ENCODE measurements around the gene KRT38. TPM values are rescaled to one million over a fixed set of nuclear protein-coding genes. Genes with fewer than 3 reads are reported as not detected.

The KRT38 gene
- polyA plus RNA-seq, 1 of the 3 experiments (the other 2 are of a cell fraction) = not detected

DNA sequence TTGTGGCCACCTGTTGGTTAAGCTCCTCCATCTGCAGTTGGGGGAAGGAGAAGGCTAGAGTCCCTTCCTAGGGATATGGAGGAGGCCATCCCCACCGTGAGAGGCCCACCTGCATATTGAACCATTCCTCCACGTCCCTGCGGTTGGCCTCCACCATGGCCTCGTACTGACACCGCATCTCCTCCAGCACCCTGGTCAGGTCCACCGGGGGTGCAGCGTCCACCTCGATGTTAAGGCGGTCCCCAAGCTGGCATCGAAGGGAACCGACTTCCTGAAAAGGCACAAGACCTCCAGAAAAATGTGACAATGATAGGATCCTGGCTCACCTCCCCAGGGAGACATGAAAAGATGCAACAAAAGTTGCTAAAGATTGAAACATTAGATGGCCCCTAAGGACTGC is 23.4 kb upstream of the KRT38 start:
- H3K27me3 ChIP-seq (ENCODE audit: insufficient read depth) = no peaks in the 10 kb centered on the region
- no peak for TF ChIP-seq ELF1 (IDR thresholded peaks at IDR 0.05)
- TF ChIP-seq, protein P1, sequence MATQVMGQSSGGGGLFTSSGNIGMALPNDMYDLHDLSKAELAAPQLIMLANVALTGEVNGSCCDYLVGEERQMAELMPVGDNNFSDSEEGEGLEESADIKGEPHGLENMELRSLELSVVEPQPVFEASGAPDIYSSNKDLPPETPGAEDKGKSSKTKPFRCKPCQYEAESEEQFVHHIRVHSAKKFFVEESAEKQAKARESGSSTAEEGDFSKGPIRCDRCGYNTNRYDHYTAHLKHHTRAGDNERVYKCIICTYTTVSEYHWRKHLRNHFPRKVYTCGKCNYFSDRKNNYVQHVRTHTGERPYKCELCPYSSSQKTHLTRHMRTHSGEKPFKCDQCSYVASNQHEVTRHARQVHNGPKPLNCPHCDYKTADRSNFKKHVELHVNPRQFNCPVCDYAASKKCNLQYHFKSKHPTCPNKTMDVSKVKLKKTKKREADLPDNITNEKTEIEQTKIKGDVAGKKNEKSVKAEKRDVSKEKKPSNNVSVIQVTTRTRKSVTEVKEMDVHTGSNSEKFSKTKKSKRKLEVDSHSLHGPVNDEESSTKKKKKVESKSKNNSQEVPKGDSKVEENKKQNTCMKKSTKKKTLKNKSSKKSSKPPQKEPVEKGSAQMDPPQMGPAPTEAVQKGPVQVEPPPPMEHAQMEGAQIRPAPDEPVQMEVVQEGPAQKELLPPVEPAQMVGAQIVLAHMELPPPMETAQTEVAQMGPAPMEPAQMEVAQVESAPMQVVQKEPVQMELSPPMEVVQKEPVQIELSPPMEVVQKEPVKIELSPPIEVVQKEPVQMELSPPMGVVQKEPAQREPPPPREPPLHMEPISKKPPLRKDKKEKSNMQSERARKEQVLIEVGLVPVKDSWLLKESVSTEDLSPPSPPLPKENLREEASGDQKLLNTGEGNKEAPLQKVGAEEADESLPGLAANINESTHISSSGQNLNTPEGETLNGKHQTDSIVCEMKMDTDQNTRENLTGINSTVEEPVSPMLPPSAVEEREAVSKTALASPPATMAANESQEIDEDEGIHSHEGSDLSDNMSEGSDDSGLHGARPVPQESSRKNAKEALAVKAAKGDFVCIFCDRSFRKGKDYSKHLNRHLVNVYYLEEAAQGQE (IDR thresholded peaks at IDR 0.05; ENCODE audit: low read depth, low read length) = peak; percentile 43; the same call in 1 of the 2 replicates
- 80% methylated on average over 10 of the region's 11 CpGs for WGBS (ENCODE audit: low lambda C conversion rate)
- no peak overlapping the region for H3K27ac ChIP-seq (ENCODE audit: low read depth in 2 of 2, low read length in 1 of 2)
- no peaks in the 10 kb centered on the region for H3K79me2 ChIP-seq (ENCODE audit: insufficient read depth)
- ChIA-PET CTCF (interaction anchor here (1.2 to 1.9 kb wide), 3 partner anchors 84 to 185 kb away, joined by 3 to 7 read pairs (median 5); no protein-coding TSS in a partner anchor), POLR2A (no interaction called here)
- no peaks in the 10 kb centered on the region for H3K9me2 ChIP-seq
- no peak overlapping the region for H2AFZ ChIP-seq (ENCODE audit: low read depth)
- peaks cover 11 to 17% of the 10 kb centered on the region in 2 experiments; a peak in 2 of 4 replicates for H3K4me1 ChIP-seq (ENCODE audit: control insufficient read depth in 1 of 2, insufficient read depth in 2 of 2, low read depth in 1 of 2, low read length in 1 of 2)
- H3K4me3 ChIP-seq (ENCODE audit: low read depth in 2 of 2, low read length in 1 of 2) = no peak overlapping the region
- no peaks in the 10 kb centered on the region for H4K20me1 ChIP-seq (ENCODE audit: insufficient read depth)
- H3K36me3 ChIP-seq (replicated peaks in 1 of 2; ENCODE audit: control insufficient read depth in 1 of 2, insufficient read depth in 2 of 2, low read length in 1 of 2) = no peaks in the 10 kb centered on the region
- H3K9ac ChIP-seq = no peak overlapping the region
- no peaks in the 10 kb centered on the region for H3F3A ChIP-seq (replicated peaks; ENCODE audit: insufficient read depth)
- DNase-seq = no peak
- H3K9me3 ChIP-seq = no peaks in the 10 kb centered on the region
- H3K4me2 ChIP-seq = no peak overlapping the region

DNA sequence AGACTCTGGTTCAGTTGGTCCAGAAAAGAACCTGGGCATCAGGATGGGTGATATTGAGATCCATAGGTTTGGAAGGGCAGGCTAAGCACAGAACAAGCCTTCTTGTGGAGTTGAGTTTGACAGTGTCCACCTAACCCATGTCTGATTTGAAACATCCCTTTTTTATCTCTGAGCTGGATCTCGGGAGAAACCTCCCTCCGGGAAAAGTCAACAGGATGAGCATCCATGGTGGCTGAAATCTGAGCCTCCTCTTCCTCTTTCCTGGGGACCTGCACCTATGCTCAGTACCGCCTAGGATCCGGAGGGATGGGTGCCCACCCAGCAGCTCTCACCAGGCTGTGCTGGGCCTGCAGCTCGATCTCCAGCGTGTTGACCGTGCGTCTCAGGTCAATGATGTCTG is 23.0 kb upstream of the KRT38 start:
- 71% methylated on average over 2 of the region's 8 CpGs for WGBS (ENCODE audit: low lambda C conversion rate)
- CTCF ChIA-PET = interaction anchor here (1.2 to 1.9 kb wide), 3 partner anchors 85 to 185 kb away, joined by 3 to 7 read pairs (median 5); no protein-coding TSS in a partner anchor

DNA sequence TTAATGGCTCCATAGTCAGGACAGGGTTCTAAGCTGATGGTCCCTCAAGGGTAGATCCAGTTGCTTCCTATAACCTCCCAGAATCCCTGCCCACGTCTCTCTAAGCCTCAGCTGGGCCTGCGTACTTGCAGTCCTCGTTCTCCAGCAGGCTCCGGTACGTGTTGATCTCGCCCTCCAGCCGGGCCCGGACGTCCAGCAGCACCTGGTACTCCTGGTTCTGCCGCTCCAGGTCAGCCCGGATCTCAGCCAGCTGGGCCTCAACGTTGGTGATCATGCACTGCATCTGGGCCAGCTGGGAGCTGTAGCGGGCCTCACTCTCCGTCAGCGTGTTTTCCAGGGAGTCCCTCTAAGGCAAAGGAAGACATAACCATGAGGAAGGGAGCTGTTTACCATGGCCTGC is 21.9 kb upstream of the KRT38 start:
- ChIA-PET CTCF (interaction anchor here (1.9 kb wide), 1 partner anchor 186 kb away, joined by 5 read pairs; no protein-coding TSS in a partner anchor), POLR2A (no interaction called here)
- no peak overlapping the region for H3K27ac ChIP-seq (ENCODE audit: low read depth in 2 of 2, low read length in 1 of 2)
- no peaks in the 10 kb centered on the region for H3F3A ChIP-seq (replicated peaks; ENCODE audit: insufficient read depth)
- no peaks in the 10 kb centered on the region for H3K27me3 ChIP-seq (ENCODE audit: insufficient read depth)
- no peak for DNase-seq
- WGBS (ENCODE audit: low lambda C conversion rate) = 81% methylated on average over 14 of the region's 15 CpGs
- no peak overlapping the region for H3K9ac ChIP-seq
- no peak overlapping the region for H3K4me3 ChIP-seq (ENCODE audit: low read depth in 2 of 2, low read length in 1 of 2)
- no peaks in the 10 kb centered on the region for H3K36me3 ChIP-seq (replicated peaks in 1 of 2; ENCODE audit: control insufficient read depth in 1 of 2, insufficient read depth in 2 of 2, low read length in 1 of 2)
- no peaks in the 10 kb centered on the region for H3K79me2 ChIP-seq (ENCODE audit: insufficient read depth)
- H3K9me3 ChIP-seq = no peaks in the 10 kb centered on the region
- no peaks in the 10 kb centered on the region for H3K9me2 ChIP-seq
- no peaks in the 10 kb centered on the region for H4K20me1 ChIP-seq (ENCODE audit: insufficient read depth)
- H2AFZ ChIP-seq (ENCODE audit: low read depth) = no peak overlapping the region
- peaks cover 11 to 17% of the 10 kb centered on the region in 2 experiments; a peak in 2 of 4 replicates for H3K4me1 ChIP-seq (ENCODE audit: control insufficient read depth in 1 of 2, insufficient read depth in 2 of 2, low read depth in 1 of 2, low read length in 1 of 2)
- no peak overlapping the region for H3K4me2 ChIP-seq
- TF ChIP-seq NFIC (IDR thresholded peaks at IDR 0.05; ENCODE audit: borderline replicate concordance) = no peak
- no peak for TF ChIP-seq RFX5 (IDR thresholded peaks at IDR 0.05; ENCODE audit: low read length)
- TF ChIP-seq, protein P2, sequence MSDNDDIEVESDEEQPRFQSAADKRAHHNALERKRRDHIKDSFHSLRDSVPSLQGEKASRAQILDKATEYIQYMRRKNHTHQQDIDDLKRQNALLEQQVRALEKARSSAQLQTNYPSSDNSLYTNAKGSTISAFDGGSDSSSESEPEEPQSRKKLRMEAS (IDR thresholded peaks at IDR 0.05; ENCODE audit: low read depth) = no peak
- TF ChIP-seq RCOR1 (IDR thresholded peaks at IDR 0.05; ENCODE audit: low read length) = no peak
- no peak for TF ChIP-seq MXI1 (IDR thresholded peaks at IDR 0.05; ENCODE audit: low read depth, low read length)
- TF ChIP-seq, protein P3, sequence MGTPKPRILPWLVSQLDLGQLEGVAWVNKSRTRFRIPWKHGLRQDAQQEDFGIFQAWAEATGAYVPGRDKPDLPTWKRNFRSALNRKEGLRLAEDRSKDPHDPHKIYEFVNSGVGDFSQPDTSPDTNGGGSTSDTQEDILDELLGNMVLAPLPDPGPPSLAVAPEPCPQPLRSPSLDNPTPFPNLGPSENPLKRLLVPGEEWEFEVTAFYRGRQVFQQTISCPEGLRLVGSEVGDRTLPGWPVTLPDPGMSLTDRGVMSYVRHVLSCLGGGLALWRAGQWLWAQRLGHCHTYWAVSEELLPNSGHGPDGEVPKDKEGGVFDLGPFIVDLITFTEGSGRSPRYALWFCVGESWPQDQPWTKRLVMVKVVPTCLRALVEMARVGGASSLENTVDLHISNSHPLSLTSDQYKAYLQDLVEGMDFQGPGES (IDR thresholded peaks at IDR 0.05; ENCODE audit: low read depth, low read length) = no peak
- TF ChIP-seq, protein P1 (IDR thresholded peaks at IDR 0.05; ENCODE audit: low read depth, low read length) = no peak
- TF ChIP-seq FOSL2 (IDR thresholded peaks at IDR 0.05; ENCODE audit: borderline replicate concordance, low read depth) = no peak

More for the DNA sequence above, 23.0 kb upstream of the KRT38 start:
- no peak overlapping the region for H3K4me3 ChIP-seq (ENCODE audit: low read depth in 2 of 2, low read length in 1 of 2)
- H3K79me2 ChIP-seq (ENCODE audit: insufficient read depth) = no peaks in the 10 kb centered on the region
- POLR2A ChIA-PET = no interaction called here
- H3K9ac ChIP-seq = no peak overlapping the region
- H3K4me1 ChIP-seq (ENCODE audit: control insufficient read depth in 1 of 2, insufficient read depth in 2 of 2, low read depth in 1 of 2, low read length in 1 of 2) = peaks cover 11 to 17% of the 10 kb centered on the region in 2 experiments; a peak in 2 of 4 replicates
- H3K9me3 ChIP-seq = no peaks in the 10 kb centered on the region
- H3K9me2 ChIP-seq = no peaks in the 10 kb centered on the region
- DNase-seq = no peak
- TF ChIP-seq NRF1 (IDR thresholded peaks at IDR 0.05; ENCODE audit: low read depth, low read length) (no peak), FOSL2 (IDR thresholded peaks at IDR 0.05; ENCODE audit: borderline replicate concordance, low read depth) (no peak), TCF12 (IDR thresholded peaks at IDR 0.05) (no peak), YY1 (IDR thresholded peaks at IDR 0.05; ENCODE audit: low read depth) (no peak), SIN3A (IDR thresholded peaks at IDR 0.05; ENCODE audit: borderline replicate concordance, low read depth, low read length) (no peak), RAD21 (IDR thresholded peaks at IDR 0.05; ENCODE audit: low read length) (no peak), FOXM1 (IDR thresholded peaks at IDR 0.05; ENCODE audit: low read depth) (no peak)
- H3K27me3 ChIP-seq (ENCODE audit: insufficient read depth) = no peaks in the 10 kb centered on the region
- no peaks in the 10 kb centered on the region for H3K36me3 ChIP-seq (replicated peaks in 1 of 2; ENCODE audit: control insufficient read depth in 1 of 2, insufficient read depth in 2 of 2, low read length in 1 of 2)
- H2AFZ ChIP-seq (ENCODE audit: low read depth) = no peak overlapping the region
- H3K4me2 ChIP-seq = no peak overlapping the region
- H3K27ac ChIP-seq (ENCODE audit: low read depth in 2 of 2, low read length in 1 of 2) = no peak overlapping the region
- H4K20me1 ChIP-seq (ENCODE audit: insufficient read depth) = no peaks in the 10 kb centered on the region
- no peaks in the 10 kb centered on the region for H3F3A ChIP-seq (replicated peaks; ENCODE audit: insufficient read depth)
